RWPE1 (cell line): ENCODE measurements around the gene GPR146.
A peak's percentile ranks its signal among the peaks of the same experiment; 100 is the strongest.

Experiments used
- CTCF ChIA-PET: fragments of 350-600 bp; sonication (Branson Sonifier 250); formaldehyde crosslinking; extraction: SDS; loops from one replicate; lab custom pipeline; 2021; lab: Yijun Ruan, JAX
- POLR2A ChIA-PET: fragments of 400-600 bp; formaldehyde crosslinking; extraction: SDS; loops from one replicate; lab custom pipeline; 2020; ENCODE audit warnings: antibody characterized with exemption; ENCODE audit not compliant: low non-redundant PET; lab: Yijun Ruan, JAX
- DNase-seq: peaks from one replicate; pipeline ENCODE4 v3.0.0; 2012; ENCODE audit warnings: low spot score
- H3K27ac ChIP-seq: fragments of 450-650 bp; 2 replicates; pipeline ENCODE4 v1.5.1; 2017
- TF ChIP-seq, protein P1 (sequence below): fragments of 450-650 bp; conservative IDR thresholded peaks from 2 replicates; pipeline ENCODE4 v1.5.1; 2017; ENCODE audit warnings: low read depth, mild to moderate bottlenecking

The GPR146 gene

DNA sequence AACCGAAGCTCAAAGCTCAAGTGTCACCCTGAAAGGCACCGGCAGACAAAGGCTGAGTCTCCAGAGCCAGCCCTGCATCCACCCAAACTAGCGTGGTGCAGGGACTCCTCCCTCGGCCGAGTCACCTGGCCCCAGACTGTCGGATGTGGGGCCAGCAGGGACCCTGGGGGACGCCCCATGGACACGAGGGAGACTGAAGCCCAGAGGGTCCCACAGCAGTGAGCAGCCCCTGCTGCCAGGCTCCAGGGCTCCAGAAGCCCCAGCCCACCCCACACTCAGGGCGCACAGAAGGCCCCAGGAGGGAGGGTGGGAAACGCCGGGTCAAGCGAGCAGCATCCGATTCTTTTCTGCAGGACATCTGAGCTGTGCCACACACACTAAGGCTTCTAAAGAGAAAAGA lies 20.2 kb downstream of the GPR146 start:
- DNase-seq: no peak
- ChIA-PET CTCF (interaction anchor here (0.5 to 2.7 kb wide), 7 partner anchors 11 to 156 kb away, joined by 3 to 80 read pairs (median 5); no protein-coding TSS in a partner anchor), POLR2A (no interaction called here)
- H3K27ac ChIP-seq: peak overlapping the region; percentile 73
- TF ChIP-seq, protein P1, sequence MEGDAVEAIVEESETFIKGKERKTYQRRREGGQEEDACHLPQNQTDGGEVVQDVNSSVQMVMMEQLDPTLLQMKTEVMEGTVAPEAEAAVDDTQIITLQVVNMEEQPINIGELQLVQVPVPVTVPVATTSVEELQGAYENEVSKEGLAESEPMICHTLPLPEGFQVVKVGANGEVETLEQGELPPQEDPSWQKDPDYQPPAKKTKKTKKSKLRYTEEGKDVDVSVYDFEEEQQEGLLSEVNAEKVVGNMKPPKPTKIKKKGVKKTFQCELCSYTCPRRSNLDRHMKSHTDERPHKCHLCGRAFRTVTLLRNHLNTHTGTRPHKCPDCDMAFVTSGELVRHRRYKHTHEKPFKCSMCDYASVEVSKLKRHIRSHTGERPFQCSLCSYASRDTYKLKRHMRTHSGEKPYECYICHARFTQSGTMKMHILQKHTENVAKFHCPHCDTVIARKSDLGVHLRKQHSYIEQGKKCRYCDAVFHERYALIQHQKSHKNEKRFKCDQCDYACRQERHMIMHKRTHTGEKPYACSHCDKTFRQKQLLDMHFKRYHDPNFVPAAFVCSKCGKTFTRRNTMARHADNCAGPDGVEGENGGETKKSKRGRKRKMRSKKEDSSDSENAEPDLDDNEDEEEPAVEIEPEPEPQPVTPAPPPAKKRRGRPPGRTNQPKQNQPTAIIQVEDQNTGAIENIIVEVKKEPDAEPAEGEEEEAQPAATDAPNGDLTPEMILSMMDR: no peak

DNA sequence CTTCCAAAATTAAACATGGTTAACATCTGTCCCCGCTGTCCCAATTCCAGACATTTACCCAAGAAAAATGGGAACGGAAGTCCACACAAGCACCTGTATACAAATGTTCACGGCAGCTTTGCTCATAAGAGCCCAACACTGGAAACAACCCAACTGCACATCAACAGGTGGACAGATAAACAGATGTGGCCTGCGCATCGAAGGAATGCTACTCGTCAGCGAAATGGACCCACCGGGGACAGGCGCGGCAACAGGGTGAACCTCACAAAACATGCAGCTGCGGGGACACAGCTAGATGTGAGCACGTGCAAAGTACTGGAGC lies 20.9 kb downstream of the GPR146 start:
- no peak for DNase-seq
- H3K27ac ChIP-seq: peak overlapping the region; percentile 73
- CTCF ChIA-PET: interaction anchor here (0.6 to 2.7 kb wide), 25 partner anchors 10 to 1493 kb away, joined by 3 to 80 read pairs (median 4); partner anchors contain the start of gene COX19
- TF ChIP-seq, protein P1: no peak
- POLR2A ChIA-PET: no interaction called here

DNA sequence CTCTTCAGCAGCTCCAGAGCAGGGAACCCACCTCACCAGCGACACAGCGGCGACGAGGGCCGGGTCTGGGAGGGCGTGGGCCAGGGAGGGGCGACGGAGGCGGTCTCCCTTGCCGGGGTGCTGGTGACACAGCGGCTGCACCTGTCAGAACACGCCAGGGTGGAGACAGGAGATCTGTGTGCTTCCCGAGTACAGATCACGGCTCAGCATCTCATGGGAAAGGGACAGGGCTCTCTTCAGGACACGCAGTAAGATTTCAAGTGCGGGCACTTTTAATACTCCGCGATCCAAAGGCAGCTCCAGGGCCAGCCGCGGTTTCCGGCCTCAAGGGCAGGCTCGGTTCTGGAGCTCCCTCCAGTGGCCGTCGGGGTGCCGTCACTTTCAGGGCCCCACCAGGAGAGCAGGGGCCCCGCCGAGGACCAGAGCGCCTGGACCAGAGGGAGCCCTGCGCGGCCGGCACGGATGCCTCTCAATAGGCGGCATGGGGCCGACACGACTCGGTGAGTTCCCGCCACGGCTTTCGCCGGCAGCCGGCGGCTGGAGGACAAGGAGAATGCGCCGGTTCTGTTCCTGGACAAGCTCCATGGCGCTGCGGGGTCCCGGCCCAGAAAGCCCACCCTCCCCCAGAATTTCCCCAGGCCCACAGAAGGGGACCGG lies 21.4 kb downstream of the GPR146 start:
- TF ChIP-seq, protein P1: peak; percentile 94
- CTCF ChIA-PET: interaction anchor here (0.6 to 2.7 kb wide), 29 partner anchors 10 to 1493 kb away, joined by 3 to 80 read pairs (median 4); partner anchors contain the start of genes COX19 and ZFAND2A
- DNase-seq: peak; percentile 87
- H3K27ac ChIP-seq: peak overlapping the region; percentile 73
- POLR2A ChIA-PET: no interaction called here

DNA sequence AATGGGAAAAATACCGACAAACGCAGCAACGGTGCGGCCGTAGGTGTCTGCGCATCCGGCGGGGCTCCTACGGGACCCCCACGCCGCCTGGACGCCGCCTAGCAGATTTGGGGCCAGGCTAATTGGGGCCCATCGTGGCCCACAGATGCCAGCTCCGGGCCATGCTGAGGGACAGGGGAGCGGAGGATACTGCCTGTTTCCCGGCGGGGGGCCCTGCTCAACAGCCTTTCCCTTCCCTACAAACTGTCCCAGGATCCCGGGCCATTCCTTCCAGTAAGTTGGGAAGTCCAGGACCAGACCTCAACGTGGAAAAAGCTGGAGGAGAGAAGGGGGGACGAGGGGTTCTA lies 21.9 kb downstream of the GPR146 start:
- no peak for DNase-seq
- peak overlapping the region; percentile 73 for H3K27ac ChIP-seq
- ChIA-PET CTCF (interaction anchor here (0.6 to 2.7 kb wide), 17 partner anchors 9 to 152 kb away, joined by 3 to 80 read pairs (median 5); partner anchors contain the start of genes COX19 and ZFAND2A), POLR2A (no interaction called here)
- TF ChIP-seq, protein P1: no peak

DNA sequence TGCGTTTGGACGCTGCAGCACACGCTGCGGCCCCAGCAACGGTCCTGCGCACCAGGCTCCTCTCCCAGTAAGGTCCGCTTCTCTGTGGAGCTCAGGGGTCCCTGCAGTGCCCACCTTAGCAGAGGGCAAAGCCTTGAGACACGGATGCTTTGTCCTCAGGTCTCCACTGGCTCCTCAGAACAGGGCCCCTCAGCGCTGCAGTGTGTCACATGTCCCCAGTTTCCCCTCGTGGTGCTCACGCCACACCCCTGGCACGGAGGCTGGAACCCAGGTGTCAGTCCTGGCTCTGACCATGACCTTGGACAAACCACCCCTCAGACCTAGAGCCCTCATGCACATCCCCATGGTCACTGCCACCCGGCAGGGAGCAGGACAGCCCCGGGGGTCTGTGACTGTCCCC lies 23.7 kb downstream of the GPR146 start:
- ChIA-PET CTCF (no interaction called here), POLR2A (no interaction called here)
- H3K27ac ChIP-seq: peak overlapping the region; percentile 3; the same call in 1 of the 2 replicates
- no peak for DNase-seq
- TF ChIP-seq, protein P1: no peak

DNA sequence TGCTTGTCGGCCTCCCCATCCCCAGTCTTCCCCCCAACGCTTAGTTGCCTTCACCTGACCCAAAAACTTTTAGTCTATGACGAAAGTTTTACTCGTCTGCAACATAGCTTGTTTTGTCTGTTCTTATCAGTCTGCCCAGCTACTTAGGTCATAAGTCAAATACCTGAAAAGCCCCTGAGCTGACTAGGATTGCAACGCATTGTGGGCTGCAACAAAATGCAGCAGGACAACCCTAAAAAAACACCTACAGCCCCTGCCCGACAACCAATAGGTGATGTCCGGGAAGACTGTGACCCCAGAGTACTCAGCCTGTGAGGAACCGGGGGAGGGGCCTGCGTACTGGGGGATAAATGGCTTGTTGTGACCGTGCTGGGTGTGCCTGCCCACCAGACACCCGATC lies 24.3 kb downstream of the GPR146 start:
- CTCF ChIA-PET: no interaction called here
- no peak for DNase-seq
- POLR2A ChIA-PET: no interaction called here
- peak overlapping the region; percentile 3; the same call in 1 of the 2 replicates for H3K27ac ChIP-seq
- TF ChIP-seq, protein P1: no peak
